ENCODE data around the gene PBX1. TPM values are rescaled to one million over a fixed set of nuclear protein-coding genes. Genes with fewer than 3 reads are reported as not detected.
A peak's percentile ranks its signal among the peaks of the same experiment; 100 is the strongest.

Gene PBX1
- polyA plus RNA-seq, 4 donors: 12.5 to 52.8 (median 14.6) TPM

GRCh38 chr1:164769486-164770130 is 210.6 kb downstream of the PBX1 start:
- Histone ChIP-seq H3K4me1 (ENCODE audit: control insufficient read depth in 3 of 3, insufficient read depth in 2 of 3, low read depth in 1 of 3, low read length in 2 of 3) (peaks cover 18 to 71% (median 26%) of the 10 kb centered on the region in 3 donors), H3K27ac (ENCODE audit: low read depth in 1 of 3, low read length in 2 of 3) (peak overlapping the region; percentile 41 to 89 (median 54)), H3K27me3 (ENCODE audit: control insufficient read depth in 3 of 3, insufficient read depth in 3 of 3, low read length in 3 of 3) (no peaks in the 10 kb centered on the region), H3K36me3 (ENCODE audit: control insufficient read depth in 3 of 3, insufficient read depth in 2 of 3, low read depth in 1 of 3, low read length in 3 of 3) (no peaks in the 10 kb centered on the region), H3K9me3 (ENCODE audit: control insufficient read depth in 2 of 2, insufficient read depth in 1 of 2, low read depth in 1 of 2, low read length in 1 of 2) (no peaks in the 10 kb centered on the region), H3K4me3 (ENCODE audit: low read depth in 1 of 3, low read length in 3 of 3) (no peak overlapping the region)
- FAIRE-seq (no peak), DNase-seq (peak; percentile 68 to 91)
- 20 to 77% (median 43%) methylated on average over 2 of the region's 2 CpGs for WGBS, 3 donors

GRCh38 chr1:164770131-164770529 is 211.1 kb downstream of the PBX1 start:
- H3K9me3 ChIP-seq (ENCODE audit: control insufficient read depth in 2 of 2, insufficient read depth in 1 of 2, low read depth in 1 of 2, low read length in 1 of 2): no peaks in the 10 kb centered on the region
- 63 to 88% (median 77%) methylated on average over 2 of the region's 2 CpGs for WGBS, 3 donors
- no peak for DNase-seq
- H3K36me3 ChIP-seq (ENCODE audit: control insufficient read depth in 3 of 3, insufficient read depth in 2 of 3, low read depth in 1 of 3, low read length in 3 of 3): no peaks in the 10 kb centered on the region
- H3K4me3 ChIP-seq (ENCODE audit: low read depth in 1 of 3, low read length in 3 of 3): no peak overlapping the region
- no peak for FAIRE-seq
- H3K4me1 ChIP-seq (ENCODE audit: control insufficient read depth in 3 of 3, insufficient read depth in 2 of 3, low read depth in 1 of 3, low read length in 2 of 3): peaks cover 19 to 76% (median 31%) of the 10 kb centered on the region in 3 donors
- H3K27ac ChIP-seq (ENCODE audit: low read depth in 1 of 3, low read length in 2 of 3): peak overlapping the region in 2 of 3 donors; percentile 38 to 89
- H3K27me3 ChIP-seq (ENCODE audit: control insufficient read depth in 3 of 3, insufficient read depth in 3 of 3, low read length in 3 of 3): no peaks in the 10 kb centered on the region

GRCh38 chr1:164771041-164771618 is 212.1 kb downstream of the PBX1 start:
- Histone ChIP-seq H3K36me3 (ENCODE audit: control insufficient read depth in 3 of 3, insufficient read depth in 2 of 3, low read depth in 1 of 3, low read length in 3 of 3) (no peaks in the 10 kb centered on the region), H3K4me3 (ENCODE audit: low read depth in 1 of 3, low read length in 3 of 3) (no peak overlapping the region), H3K27me3 (ENCODE audit: control insufficient read depth in 3 of 3, insufficient read depth in 3 of 3, low read length in 3 of 3) (no peaks in the 10 kb centered on the region), H3K4me1 (ENCODE audit: control insufficient read depth in 3 of 3, insufficient read depth in 2 of 3, low read depth in 1 of 3, low read length in 2 of 3) (peaks cover 20 to 83% (median 29%) of the 10 kb centered on the region in 3 donors), H3K9me3 (ENCODE audit: control insufficient read depth in 2 of 2, insufficient read depth in 1 of 2, low read depth in 1 of 2, low read length in 1 of 2) (no peaks in the 10 kb centered on the region), H3K27ac (ENCODE audit: low read depth in 1 of 3, low read length in 2 of 3) (peak overlapping the region; percentile 57 to 89 (median 77))
- FAIRE-seq (no peak), DNase-seq (no peak)
- WGBS, 3 donors: 38 to 53% (median 44%) methylated on average over 8 of the region's 8 CpGs

GRCh38 chr1:164771619-164772361 is 212.8 kb downstream of the PBX1 start:
- FAIRE-seq: no peak
- no peaks in the 10 kb centered on the region for H3K27me3 ChIP-seq (ENCODE audit: control insufficient read depth in 3 of 3, insufficient read depth in 3 of 3, low read length in 3 of 3)
- H3K27ac ChIP-seq (ENCODE audit: low read depth in 1 of 3, low read length in 2 of 3): peak overlapping the region; percentile 65 to 89 (median 83)
- peaks cover 19 to 86% (median 29%) of the 10 kb centered on the region in 3 donors for H3K4me1 ChIP-seq (ENCODE audit: control insufficient read depth in 3 of 3, insufficient read depth in 2 of 3, low read depth in 1 of 3, low read length in 2 of 3)
- H3K4me3 ChIP-seq (ENCODE audit: low read depth in 1 of 3, low read length in 3 of 3): no peak overlapping the region
- no peaks in the 10 kb centered on the region for H3K36me3 ChIP-seq (ENCODE audit: control insufficient read depth in 3 of 3, insufficient read depth in 2 of 3, low read depth in 1 of 3, low read length in 3 of 3)
- peak; percentile 91 to 93 for DNase-seq
- no peaks in the 10 kb centered on the region for H3K9me3 ChIP-seq (ENCODE audit: control insufficient read depth in 2 of 2, insufficient read depth in 1 of 2, low read depth in 1 of 2, low read length in 1 of 2)
- WGBS, 3 donors: 25 to 42% (median 38%) methylated on average over 7 of the region's 7 CpGs

GRCh38 chr1:164772635-164773034 is 213.7 kb downstream of the PBX1 start:
- 53 to 66% (median 61%) methylated on average over 4 of the region's 4 CpGs for WGBS, 3 donors
- Histone ChIP-seq H3K27ac (ENCODE audit: low read depth in 1 of 3, low read length in 2 of 3) (peak overlapping the region; percentile 64 to 89 (median 83)), H3K4me1 (ENCODE audit: control insufficient read depth in 3 of 3, insufficient read depth in 2 of 3, low read depth in 1 of 3, low read length in 2 of 3) (peaks cover 19 to 88% (median 29%) of the 10 kb centered on the region in 3 donors), H3K27me3 (ENCODE audit: control insufficient read depth in 3 of 3, insufficient read depth in 3 of 3, low read length in 3 of 3) (no peaks in the 10 kb centered on the region), H3K4me3 (ENCODE audit: low read depth in 1 of 3, low read length in 3 of 3) (no peak overlapping the region), H3K9me3 (ENCODE audit: control insufficient read depth in 2 of 2, insufficient read depth in 1 of 2, low read depth in 1 of 2, low read length in 1 of 2) (no peaks in the 10 kb centered on the region), H3K36me3 (ENCODE audit: control insufficient read depth in 3 of 3, insufficient read depth in 2 of 3, low read depth in 1 of 3, low read length in 3 of 3) (no peaks in the 10 kb centered on the region)
- FAIRE-seq (no peak), DNase-seq (peak; percentile 67 to 83)

- no peaks in the 10 kb centered on the region for H3K9me3 ChIP-seq (ENCODE audit: control insufficient read depth in 2 of 2, insufficient read depth in 1 of 2, low read depth in 1 of 2, low read length in 1 of 2)
- DNase-seq (no peak), FAIRE-seq (no peak)
- no peaks in the 10 kb centered on the region for H3K27me3 ChIP-seq (ENCODE audit: control insufficient read depth in 3 of 3, insufficient read depth in 3 of 3, low read length in 3 of 3)
- no peak overlapping the region for H3K4me3 ChIP-seq (ENCODE audit: low read depth in 1 of 3, low read length in 3 of 3)
- peaks cover 19 to 90% (median 29%) of the 10 kb centered on the region in 3 donors for H3K4me1 ChIP-seq (ENCODE audit: control insufficient read depth in 3 of 3, insufficient read depth in 2 of 3, low read depth in 1 of 3, low read length in 2 of 3)
- no peaks in the 10 kb centered on the region for H3K36me3 ChIP-seq (ENCODE audit: control insufficient read depth in 3 of 3, insufficient read depth in 2 of 3, low read depth in 1 of 3, low read length in 3 of 3)
- WGBS, 3 donors: 83 to 92% (median 89%) methylated on average over 5 of the region's 5 CpGs
- peak overlapping the region in 2 of 3 donors; percentile 13 to 89 for H3K27ac ChIP-seq (ENCODE audit: low read depth in 1 of 3, low read length in 2 of 3)
Measured at GRCh38 chr1:164773102-164773501, 214.1 kb downstream of the PBX1 start.

- H3K36me3 ChIP-seq (ENCODE audit: control insufficient read depth in 3 of 3, insufficient read depth in 2 of 3, low read depth in 1 of 3, low read length in 3 of 3): no peaks in the 10 kb centered on the region
- H3K27ac ChIP-seq (ENCODE audit: low read depth in 1 of 3, low read length in 2 of 3): peak overlapping the region; percentile 50 to 89 (median 78)
- no peaks in the 10 kb centered on the region for H3K9me3 ChIP-seq (ENCODE audit: control insufficient read depth in 2 of 2, insufficient read depth in 1 of 2, low read depth in 1 of 2, low read length in 1 of 2)
- no peaks in the 10 kb centered on the region for H3K27me3 ChIP-seq (ENCODE audit: control insufficient read depth in 3 of 3, insufficient read depth in 3 of 3, low read length in 3 of 3)
- WGBS, 3 donors: 30 to 58% (median 34%) methylated on average over 4 of the region's 4 CpGs
- no peak overlapping the region for H3K4me3 ChIP-seq (ENCODE audit: low read depth in 1 of 3, low read length in 3 of 3)
- peaks cover 18 to 82% (median 29%) of the 10 kb centered on the region in 3 donors for H3K4me1 ChIP-seq (ENCODE audit: control insufficient read depth in 3 of 3, insufficient read depth in 2 of 3, low read depth in 1 of 3, low read length in 2 of 3)
- DNase-seq: no peak
- no peak for FAIRE-seq
Measured at GRCh38 chr1:164774413-164774812, 215.4 kb downstream of the PBX1 start.

GRCh38 chr1:164774819-164775654 is 216.1 kb downstream of the PBX1 start:
- Histone ChIP-seq H3K4me1 (ENCODE audit: control insufficient read depth in 3 of 3, insufficient read depth in 2 of 3, low read depth in 1 of 3, low read length in 2 of 3) (peaks cover 18 to 79% (median 29%) of the 10 kb centered on the region in 3 donors), H3K27me3 (ENCODE audit: control insufficient read depth in 3 of 3, insufficient read depth in 3 of 3, low read length in 3 of 3) (no peaks in the 10 kb centered on the region), H3K36me3 (ENCODE audit: control insufficient read depth in 3 of 3, insufficient read depth in 2 of 3, low read depth in 1 of 3, low read length in 3 of 3) (peaks cover 0 to 2% (median 0%) of the 10 kb centered on the region in 3 donors), H3K4me3 (ENCODE audit: low read depth in 1 of 3, low read length in 3 of 3) (no peak overlapping the region), H3K9me3 (ENCODE audit: control insufficient read depth in 2 of 2, insufficient read depth in 1 of 2, low read depth in 1 of 2, low read length in 1 of 2) (no peaks in the 10 kb centered on the region), H3K27ac (ENCODE audit: low read depth in 1 of 3, low read length in 2 of 3) (peak overlapping the region; percentile 50 to 89 (median 78))
- peak; percentile 77 to 87 for DNase-seq
- 32 to 43% (median 33%) methylated on average over 16 of the region's 16 CpGs for WGBS, 3 donors
- FAIRE-seq: no peak

All from small intestine (tissue), 7 donors.